ENCODE measurements around the gene CACNA2D1.

DNA sequence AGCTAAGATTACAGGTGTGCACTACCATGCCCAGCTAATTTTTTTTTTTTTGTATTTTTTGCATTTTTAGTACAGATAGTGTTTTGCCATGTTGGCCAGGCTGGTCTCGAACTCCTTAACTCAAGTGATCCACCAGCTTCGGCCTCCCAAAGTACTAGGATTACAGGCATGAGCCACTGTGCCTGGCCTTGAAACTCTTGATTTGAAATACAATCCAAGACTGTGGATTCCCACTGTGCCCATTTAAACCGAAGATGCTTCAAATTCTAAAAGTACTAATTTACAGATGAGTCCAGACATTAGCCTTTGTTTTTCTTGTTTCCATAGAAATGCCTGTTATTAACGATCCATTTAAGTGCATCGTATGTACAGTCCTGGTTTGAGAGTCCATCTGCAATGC is 130.9 kb downstream of the CACNA2D1 start:
- TF ChIP-seq CTCF (IDR thresholded peaks at IDR 0.05) (no peak), POLR2A (IDR thresholded peaks at IDR 0.05) (no peak)
